Smooth muscle cell (in vitro differentiated cells): ENCODE results near the gene WDR47. TPM values are rescaled to one million over a fixed set of nuclear protein-coding genes. Genes with fewer than 3 reads are reported as not detected.

Source experiments
- DNase-seq: peaks from one replicate; lab custom pipeline; 2025; ENCODE audit not compliant: unreplicated experiment; lab: John Stamatoyannopoulos, UW
- H2AFZ ChIP-seq: fragments of 200-600 bp; sonication (generic); 2 replicates; pipeline ENCODE4 v1.6.0; 2016; ENCODE audit warnings: antibody characterized with exemption, low read depth, mild to moderate bottlenecking
- H3F3A ChIP-seq: fragments of 200-600 bp; sonication (generic); 2 replicates; pipeline ENCODE4 v1.6.0; 2017; ENCODE audit warnings: antibody characterized with exemption, low read depth
- H3K27ac ChIP-seq: fragments of 200-600 bp; sonication (generic); 2 replicates; pipeline ENCODE4 v1.5.1; 2016; ENCODE audit warnings: low read depth, mild to moderate bottlenecking
- H3K27me3 ChIP-seq: fragments of 200-600 bp; sonication (generic); 2 replicates; pipeline ENCODE4 v1.6.1; 2016; ENCODE audit warnings: low read depth, mild to moderate bottlenecking
- H3K36me3 ChIP-seq: fragments of 200-600 bp; sonication (generic); 2 replicates; pipeline ENCODE4 v1.5.1; 2016; ENCODE audit warnings: low read depth
- H3K4me1 ChIP-seq: fragments of 200-600 bp; sonication (generic); 2 replicates; pipeline ENCODE4 v1.5.1; 2016; ENCODE audit warnings: low read depth
- H3K4me2 ChIP-seq: fragments of 200-600 bp; sonication (generic); 2 replicates; pipeline ENCODE4 v1.6.0; 2016; ENCODE audit warnings: mild to moderate bottlenecking
- H3K4me3 ChIP-seq: fragments of 200-600 bp; sonication (generic); 2 replicates; pipeline ENCODE4 v1.5.1; 2016; ENCODE audit warnings: mild to moderate bottlenecking
- H3K79me2 ChIP-seq: fragments of 200-600 bp; sonication (generic); 2 replicates; pipeline ENCODE4 v1.6.0; 2016; ENCODE audit warnings: low read depth, mild to moderate bottlenecking
- H3K9ac ChIP-seq: fragments of 200-600 bp; sonication (generic); 2 replicates; pipeline ENCODE4 v1.6.0; 2016; ENCODE audit warnings: low read depth
- H3K9me3 ChIP-seq: fragments of 200-600 bp; sonication (generic); replicated peaks from 2 replicates; pipeline ENCODE4 v1.5.1; 2016; ENCODE audit warnings: low read depth
- H4K20me1 ChIP-seq: fragments of 200-600 bp; sonication (generic); 2 replicates; pipeline ENCODE4 v1.6.0; 2016; ENCODE audit warnings: low read depth
- WGBS: methylation state at CpG from one replicate; pipeline ENCODE4 v1.1.7; 2016; ENCODE audit warnings: low lambda C conversion rate; 5-methylcytosine and 5-hydroxymethylcytosine counted together
- polyA plus RNA-seq: library from polyadenylated mRNA; unstranded; fragments of >200 nt; fragmentation: Nextera tagmentation; extraction: Ambion mirVana; gene quantifications from 2 replicates; pipeline ENCODE4 v1.2.1, GENCODE V29; 2016
- total RNA-seq: library from RNA; depleted of rRNA; stranded (reverse); fragments of >200 nt; gene quantifications from 2 replicates; pipeline ENCODE4 v1.2.3, GENCODE V29; 2014
- TF ChIP-seq, protein P1 (sequence below): fragments of 200-600 bp; sonication (generic); IDR thresholded peaks from 2 replicates; pipeline ENCODE4 v1.5.1; 2017; ENCODE audit warnings: borderline replicate concordance, mild to moderate bottlenecking, antibody characterized with exemption; ENCODE audit not compliant: insufficient read depth, poor library complexity, severe bottlenecking

WDR47 gene
- total and polyA plus RNA-seq, 2 experiments from 2014 or later: 5.8 to 16.0 TPM

DNA sequence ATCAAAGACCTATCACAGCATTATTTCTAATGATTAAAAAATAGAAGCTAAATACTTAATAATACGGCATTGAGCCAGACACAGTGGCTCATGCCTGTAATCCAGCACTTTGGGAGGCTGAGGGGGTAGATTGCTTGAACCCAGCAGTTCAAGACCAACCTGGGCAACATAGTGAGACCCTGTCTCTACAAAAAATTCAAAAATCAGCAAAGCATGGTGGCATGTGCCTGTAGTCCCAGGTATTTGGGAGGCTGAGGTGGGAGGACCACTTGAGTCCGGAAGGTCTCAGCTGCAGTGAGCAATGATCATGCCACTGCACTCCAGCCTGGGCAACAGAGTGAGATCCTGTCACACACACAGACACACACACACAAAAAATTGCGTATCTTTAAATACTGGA lies 23.2 kb upstream of the WDR47 start:
- peaks cover 44% of the 10 kb centered on the region for H3K79me2 ChIP-seq
- H3F3A ChIP-seq: peaks cover 9% of the 10 kb centered on the region
- H3K4me1 ChIP-seq: no peaks in the 10 kb centered on the region
- H3K4me3 ChIP-seq: no peak overlapping the region
- TF ChIP-seq, protein P1, sequence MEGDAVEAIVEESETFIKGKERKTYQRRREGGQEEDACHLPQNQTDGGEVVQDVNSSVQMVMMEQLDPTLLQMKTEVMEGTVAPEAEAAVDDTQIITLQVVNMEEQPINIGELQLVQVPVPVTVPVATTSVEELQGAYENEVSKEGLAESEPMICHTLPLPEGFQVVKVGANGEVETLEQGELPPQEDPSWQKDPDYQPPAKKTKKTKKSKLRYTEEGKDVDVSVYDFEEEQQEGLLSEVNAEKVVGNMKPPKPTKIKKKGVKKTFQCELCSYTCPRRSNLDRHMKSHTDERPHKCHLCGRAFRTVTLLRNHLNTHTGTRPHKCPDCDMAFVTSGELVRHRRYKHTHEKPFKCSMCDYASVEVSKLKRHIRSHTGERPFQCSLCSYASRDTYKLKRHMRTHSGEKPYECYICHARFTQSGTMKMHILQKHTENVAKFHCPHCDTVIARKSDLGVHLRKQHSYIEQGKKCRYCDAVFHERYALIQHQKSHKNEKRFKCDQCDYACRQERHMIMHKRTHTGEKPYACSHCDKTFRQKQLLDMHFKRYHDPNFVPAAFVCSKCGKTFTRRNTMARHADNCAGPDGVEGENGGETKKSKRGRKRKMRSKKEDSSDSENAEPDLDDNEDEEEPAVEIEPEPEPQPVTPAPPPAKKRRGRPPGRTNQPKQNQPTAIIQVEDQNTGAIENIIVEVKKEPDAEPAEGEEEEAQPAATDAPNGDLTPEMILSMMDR: no peak
- DNase-seq: no peak
- no peak overlapping the region for H2AFZ ChIP-seq
- no peaks in the 10 kb centered on the region for H3K27me3 ChIP-seq
- H3K9me3 ChIP-seq: no peaks in the 10 kb centered on the region
- 95% methylated on average over 3 of the region's 3 CpGs for WGBS
- H3K4me2 ChIP-seq: no peak overlapping the region
- peaks cover 71% of the 10 kb centered on the region for H4K20me1 ChIP-seq
- H3K27ac ChIP-seq: no peak overlapping the region
- peaks cover 18% of the 10 kb centered on the region for H3K36me3 ChIP-seq
- no peak overlapping the region for H3K9ac ChIP-seq

DNA sequence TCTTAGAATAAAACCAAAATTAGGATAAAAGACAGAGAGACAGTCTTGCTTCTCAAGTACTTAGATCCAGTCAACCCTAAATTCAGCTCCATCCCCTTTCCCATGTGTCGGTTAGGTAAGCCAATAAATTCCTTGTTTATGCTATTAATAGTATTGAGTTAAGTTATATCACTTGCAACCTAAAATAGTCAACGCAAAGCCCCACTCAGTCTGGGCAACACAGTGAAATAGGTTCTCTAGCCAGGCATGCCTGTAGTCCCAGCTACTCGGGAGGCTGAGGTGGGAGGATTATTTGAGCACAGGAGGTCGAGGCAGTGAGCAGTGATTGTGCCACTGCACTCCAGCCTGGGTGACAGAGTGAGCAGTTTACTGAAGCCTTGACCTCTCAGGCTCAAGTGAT lies 19.3 kb upstream of the WDR47 start:
- H3K4me3 ChIP-seq: no peak overlapping the region
- H4K20me1 ChIP-seq: peaks cover 32% of the 10 kb centered on the region
- WGBS: 90% methylated on average over 4 of the region's 4 CpGs
- no peak overlapping the region for H3K9ac ChIP-seq
- H3K9me3 ChIP-seq: no peaks in the 10 kb centered on the region
- H3K27ac ChIP-seq: no peak overlapping the region
- no peak for DNase-seq
- peaks cover 5% of the 10 kb centered on the region for H3K79me2 ChIP-seq
- H3K36me3 ChIP-seq: peaks cover 4% of the 10 kb centered on the region
- no peak overlapping the region for H3K4me2 ChIP-seq
- H3F3A ChIP-seq: peaks cover 9% of the 10 kb centered on the region
- H3K27me3 ChIP-seq: no peaks in the 10 kb centered on the region
- H2AFZ ChIP-seq: no peak overlapping the region
- TF ChIP-seq, protein P1: no peak
- no peaks in the 10 kb centered on the region for H3K4me1 ChIP-seq

DNA sequence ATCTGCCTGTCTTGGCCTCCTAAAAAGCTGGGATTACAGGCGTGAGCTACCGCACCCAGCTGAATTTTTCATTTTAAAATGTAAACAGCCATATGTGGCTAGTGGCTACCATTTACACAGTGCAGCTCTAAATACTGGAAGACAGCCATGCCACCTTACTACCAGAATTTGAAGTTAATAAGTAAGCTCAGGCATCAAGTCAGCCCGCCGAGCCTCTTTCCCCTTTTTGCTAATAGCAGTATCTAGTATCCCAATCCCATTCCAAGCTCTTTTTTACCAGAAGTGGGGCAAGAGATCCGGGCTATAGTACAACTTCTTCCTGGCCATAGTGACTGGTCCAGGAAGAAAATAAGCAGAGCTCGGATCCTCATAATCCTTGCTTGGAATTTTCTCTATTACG lies 18.8 kb upstream of the WDR47 start:
- Histone ChIP-seq H3K4me2 (no peak overlapping the region), H3K27ac (no peak overlapping the region), H3K9ac (no peak overlapping the region), H3K36me3 (no peaks in the 10 kb centered on the region), H3K4me3 (no peak overlapping the region), H3F3A (peaks cover 8% of the 10 kb centered on the region), H4K20me1 (peaks cover 27% of the 10 kb centered on the region), H2AFZ (no peak overlapping the region), H3K79me2 (peaks cover 3% of the 10 kb centered on the region), H3K9me3 (no peaks in the 10 kb centered on the region), H3K4me1 (no peaks in the 10 kb centered on the region), H3K27me3 (no peaks in the 10 kb centered on the region)
- no peak for DNase-seq
- WGBS: 90% methylated on average over 7 of the region's 7 CpGs
- TF ChIP-seq, protein P1: no peak

DNA sequence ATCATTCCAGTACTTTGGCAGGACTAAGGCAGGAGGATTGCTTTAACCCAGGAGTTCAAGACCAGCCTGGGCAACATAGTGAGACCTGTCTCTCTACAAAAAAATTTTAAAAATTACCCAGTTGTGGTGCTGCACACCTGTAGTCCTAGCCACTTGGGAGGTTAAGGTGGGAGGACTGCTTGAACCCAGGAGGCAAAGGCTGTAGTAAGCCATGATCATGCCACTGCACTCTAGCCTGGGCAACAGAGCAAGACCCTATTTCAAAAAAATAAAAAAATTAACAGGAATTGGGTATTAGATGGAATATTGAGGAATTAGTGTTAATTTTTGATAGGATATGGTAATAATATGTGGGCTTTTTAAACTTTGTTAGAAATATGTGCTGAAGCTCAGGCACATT lies 17.1 kb upstream of the WDR47 start:
- Histone ChIP-seq H3K4me1 (no peaks in the 10 kb centered on the region), H3K27me3 (no peaks in the 10 kb centered on the region), H2AFZ (no peak overlapping the region), H3K79me2 (no peaks in the 10 kb centered on the region), H4K20me1 (peaks cover 13% of the 10 kb centered on the region), H3K4me2 (no peak overlapping the region), H3K36me3 (no peaks in the 10 kb centered on the region), H3K27ac (no peak overlapping the region), H3K9ac (no peak overlapping the region), H3F3A (peaks cover 6% of the 10 kb centered on the region), H3K9me3 (no peaks in the 10 kb centered on the region), H3K4me3 (no peak overlapping the region)
- DNase-seq: no peak
- TF ChIP-seq, protein P1: no peak
